HG02759 (cell line): Measurements from ENCODE around the gene FBLN1.
"Not testable (repeated sequence)": the region's sequence is repeated elsewhere in the genome, so short reads cannot be mapped to it uniquely, and the experiment has no call there.

Experiments
- ATAC-seq: cut with Tn5 transposase; IDR thresholded peaks from one replicate; pipeline ENCODE4 v1.9.1; 2021; ENCODE audit warnings: mild to moderate bottlenecking, moderate library complexity; ENCODE audit not compliant: unreplicated experiment

FBLN1 gene

DNA sequence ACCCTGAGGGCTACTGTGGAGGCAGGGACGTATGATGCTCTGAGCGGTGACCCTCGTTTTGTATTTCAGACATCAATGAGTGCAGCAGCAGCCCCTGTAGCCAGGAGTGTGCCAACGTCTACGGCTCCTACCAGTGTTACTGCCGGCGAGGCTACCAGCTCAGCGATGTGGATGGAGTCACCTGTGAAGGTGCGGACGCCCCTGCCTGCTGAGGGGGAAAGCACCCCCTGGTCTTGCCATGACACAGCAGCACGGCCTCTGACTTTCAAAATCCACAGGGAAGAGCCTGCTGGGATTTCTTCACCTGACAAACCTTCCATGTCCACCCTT is 44.3 kb downstream of the FBLN1 start:
- ATAC-seq, result no peak

DNA sequence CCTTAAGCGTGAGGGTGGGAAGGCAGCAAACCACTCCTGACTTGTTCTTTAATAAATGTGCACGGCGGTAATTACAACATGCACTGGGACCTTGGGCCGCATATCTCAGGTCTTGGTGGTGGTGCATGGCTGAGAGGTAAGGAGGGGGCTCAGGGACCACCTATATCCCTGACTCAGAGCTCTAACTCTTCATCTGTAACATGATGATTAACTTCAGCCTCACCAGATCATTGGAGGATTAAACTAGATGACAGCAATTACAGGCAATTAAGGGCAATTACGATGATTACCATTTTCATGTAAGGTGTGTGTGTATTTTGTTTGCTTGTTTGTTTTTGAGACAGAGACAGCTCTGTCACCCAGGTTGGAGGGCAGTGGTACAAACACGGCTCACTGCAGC is 45.0 kb downstream of the FBLN1 start:
- ATAC-seq, result no peak

- ATAC-seq, result no peak
These were observed 45.7 kb downstream of the FBLN1 start for GRCh38 chr22:45548247-45548840.

DNA sequence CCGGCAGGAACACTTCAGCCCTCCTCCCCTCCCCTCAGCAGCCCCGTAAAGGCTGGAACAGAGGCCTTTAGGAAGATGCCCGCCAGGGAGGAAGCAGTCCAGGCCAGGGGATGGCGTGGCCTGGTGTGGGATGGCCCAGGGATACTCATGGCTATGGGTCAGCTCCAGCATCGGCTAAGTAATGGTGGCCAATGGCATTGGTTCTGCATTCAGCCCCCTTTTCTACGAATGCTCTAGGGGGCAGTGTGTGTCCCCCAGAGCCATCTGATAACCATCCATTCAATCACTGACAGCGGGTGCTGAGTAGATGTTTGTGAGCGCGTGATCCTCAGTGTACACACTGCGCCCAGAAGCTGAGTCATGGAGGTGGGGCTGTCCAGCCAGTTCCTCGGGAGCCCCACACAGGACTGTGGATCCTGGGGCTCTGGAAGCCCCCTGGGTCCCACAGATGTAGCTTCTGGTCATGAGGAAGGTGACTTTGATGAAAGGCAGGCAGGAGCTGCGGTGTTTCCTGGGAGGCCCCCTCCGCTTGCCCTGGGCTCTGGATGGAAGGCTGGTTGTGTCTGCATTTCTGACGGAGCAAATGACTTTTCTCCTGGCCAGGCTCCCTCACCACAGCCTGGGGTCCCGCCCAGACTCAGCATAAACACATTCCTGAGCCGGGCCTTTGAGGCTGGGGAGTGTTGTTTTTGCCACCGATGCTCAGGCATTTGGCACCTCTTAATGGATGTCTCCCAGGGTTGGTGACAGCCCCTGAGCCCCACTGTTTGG is 46.5 kb downstream of the FBLN1 start:
- no peak for ATAC-seq

DNA sequence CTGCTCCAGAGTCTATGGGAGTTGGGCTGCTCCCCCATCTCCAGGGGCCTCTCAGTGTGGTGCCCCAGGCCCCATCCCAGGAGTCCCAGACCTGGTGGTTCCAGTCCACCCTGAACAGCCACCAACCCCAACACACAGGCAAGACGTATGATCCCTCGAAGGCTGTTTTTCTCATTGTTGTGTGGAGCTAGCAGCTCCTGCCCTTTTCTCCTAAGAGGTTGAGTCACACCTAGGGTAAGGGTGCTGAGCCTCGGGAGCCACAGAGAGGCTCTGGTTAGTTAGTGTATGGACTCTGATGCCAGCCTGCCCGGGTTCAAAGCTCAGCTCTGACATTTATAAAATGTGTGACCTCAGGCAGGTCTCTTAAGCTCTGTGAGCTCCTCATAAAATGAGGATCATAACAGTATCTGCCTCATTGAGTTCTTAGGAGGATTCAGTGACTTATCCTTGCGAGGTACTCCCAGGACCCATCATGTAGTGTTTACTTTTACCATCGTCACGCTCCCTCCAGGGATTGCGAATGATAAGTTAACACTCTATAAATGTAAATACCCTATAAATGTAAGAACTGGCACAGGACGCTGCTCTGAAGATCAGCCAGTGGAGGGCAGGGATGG is 47.2 kb downstream of the FBLN1 start:
- no peak for ATAC-seq

DNA sequence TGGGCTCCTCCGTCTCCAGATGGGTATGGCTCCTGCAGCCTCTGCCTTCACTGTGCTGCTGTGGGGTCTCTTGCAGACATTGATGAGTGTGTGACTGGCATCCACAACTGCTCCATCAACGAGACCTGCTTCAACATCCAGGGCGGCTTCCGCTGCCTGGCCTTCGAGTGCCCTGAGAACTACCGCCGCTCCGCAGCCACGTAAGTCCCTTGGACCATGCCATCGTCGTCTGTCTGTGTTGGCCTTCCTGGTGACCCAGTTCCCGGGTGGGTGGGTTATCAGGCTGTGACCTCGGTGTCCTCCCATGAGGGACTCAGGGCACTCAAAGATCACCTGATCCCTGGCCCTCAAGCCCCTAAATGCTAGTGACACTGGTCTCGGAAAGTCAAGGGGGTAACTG is 47.7 kb downstream of the FBLN1 start:
- ATAC-seq, result no peak

- ATAC-seq, result no peak
These were observed 48.2 kb downstream of the FBLN1 start for GRCh38 chr22:45550891-45551290.

GRCh38 chr22:45551310-45552016 is 48.8 kb downstream of the FBLN1 start:
- ATAC-seq, result no peak

DNA sequence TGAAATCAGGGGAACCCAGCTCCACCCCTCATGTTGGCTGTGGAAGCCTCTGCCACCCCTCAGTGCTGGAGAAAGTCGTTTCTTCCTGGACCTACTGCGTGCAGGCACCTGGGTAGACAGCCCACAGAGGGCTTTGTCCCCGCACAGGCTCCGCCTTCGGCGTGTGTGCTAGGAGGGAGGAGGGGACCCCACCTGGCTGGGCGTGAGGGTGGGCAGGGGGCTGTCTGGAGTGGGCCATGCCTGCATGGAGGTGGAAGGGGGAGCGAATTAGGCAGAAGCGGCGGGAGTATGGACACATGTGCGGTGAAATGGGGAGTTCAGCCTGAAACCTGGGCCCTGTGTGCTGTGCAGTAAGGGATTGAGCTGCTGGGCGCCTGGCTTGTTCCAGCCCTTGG is 49.3 kb downstream of the FBLN1 start:
- ATAC-seq, result no peak

DNA sequence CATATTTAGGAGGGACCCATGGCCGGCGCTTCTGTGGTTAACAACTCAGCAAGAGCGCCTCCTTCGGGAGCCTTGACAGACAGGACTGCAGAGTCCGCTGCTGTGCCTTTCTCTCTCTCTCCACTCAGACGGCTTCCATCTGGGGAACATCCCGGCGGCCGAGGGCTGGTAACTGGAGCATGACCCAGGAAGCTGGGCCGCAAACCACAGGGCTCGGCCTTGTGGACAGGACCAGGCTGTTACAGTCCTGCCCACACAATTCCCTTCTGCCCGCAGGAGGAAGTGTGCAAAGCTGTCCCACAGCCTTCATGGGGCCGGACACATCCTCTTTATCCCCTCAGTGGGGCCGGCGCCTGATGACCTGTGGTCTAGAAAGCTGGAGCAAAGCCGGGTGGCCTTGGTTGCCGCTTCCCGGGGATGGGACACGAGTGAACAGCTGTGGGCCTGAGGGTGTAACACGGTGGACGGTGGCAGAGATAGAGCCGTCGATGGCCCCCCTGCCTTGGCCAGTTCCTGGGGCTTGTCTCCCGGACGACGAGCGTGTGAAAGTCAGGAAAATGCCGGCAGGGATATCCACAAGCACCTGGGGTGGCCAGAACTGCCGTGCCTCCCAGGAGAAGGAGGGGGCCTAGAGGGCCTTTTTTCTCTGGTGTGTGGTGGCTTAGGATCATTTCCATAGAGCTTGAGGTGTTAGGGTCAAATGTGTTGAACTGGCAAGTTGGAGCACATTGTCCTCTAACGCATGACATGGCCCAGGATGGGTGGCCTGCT is 50.1 kb downstream of the FBLN1 start:
- no peak for ATAC-seq

DNA sequence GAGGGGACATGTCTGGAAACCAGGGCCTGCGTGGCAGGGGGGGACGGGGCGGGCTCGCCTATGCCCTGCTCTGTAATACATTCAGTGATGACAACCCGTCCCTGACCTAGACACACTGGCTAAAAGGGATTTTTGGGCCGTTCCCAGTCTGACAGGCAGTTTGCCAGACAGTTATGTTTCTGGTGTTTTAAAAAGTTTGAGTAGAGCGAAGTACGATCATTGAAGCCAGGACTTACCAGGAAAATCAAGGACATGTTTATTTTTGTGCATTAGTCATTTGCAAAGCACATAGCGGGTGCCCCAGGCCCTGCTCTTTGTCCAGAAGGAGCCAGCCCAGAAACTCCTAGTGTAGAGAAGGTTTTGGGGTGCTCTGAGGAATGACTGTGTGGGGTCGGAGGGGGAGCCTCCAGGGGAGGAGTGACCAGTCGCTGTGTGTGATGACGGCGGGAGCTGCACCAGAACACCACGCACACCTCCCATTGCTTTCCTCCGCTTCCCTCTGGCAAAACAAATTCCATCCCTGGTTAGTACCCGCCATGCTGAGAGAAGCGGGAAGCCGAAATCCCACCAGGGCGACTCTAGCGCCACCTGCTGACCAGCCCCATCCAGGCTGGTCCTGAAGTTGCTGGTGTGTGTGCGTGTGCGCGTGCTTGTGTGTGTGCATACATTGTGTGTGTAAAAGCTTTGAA is 50.8 kb downstream of the FBLN1 start:
- ATAC-seq, result no peak

DNA sequence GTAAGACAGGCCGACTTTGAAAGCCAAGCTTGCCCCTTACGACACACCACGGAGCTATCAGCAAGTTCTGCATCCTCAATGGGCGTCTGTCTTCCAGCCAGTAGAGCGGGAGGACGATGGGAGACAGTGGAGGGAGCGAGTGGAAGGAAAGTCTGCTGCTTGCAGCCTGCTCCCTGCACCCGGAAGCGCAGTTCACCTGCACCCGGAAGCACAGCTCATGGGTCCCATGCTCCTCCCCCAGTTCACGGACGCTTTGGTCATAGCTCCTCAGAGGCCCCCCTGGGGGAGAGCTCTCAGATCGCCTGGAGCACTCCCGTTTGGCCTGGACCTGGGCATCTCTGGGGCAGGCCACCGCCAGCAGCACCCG is 51.3 kb downstream of the FBLN1 start:
- ATAC-seq, result no peak

DNA sequence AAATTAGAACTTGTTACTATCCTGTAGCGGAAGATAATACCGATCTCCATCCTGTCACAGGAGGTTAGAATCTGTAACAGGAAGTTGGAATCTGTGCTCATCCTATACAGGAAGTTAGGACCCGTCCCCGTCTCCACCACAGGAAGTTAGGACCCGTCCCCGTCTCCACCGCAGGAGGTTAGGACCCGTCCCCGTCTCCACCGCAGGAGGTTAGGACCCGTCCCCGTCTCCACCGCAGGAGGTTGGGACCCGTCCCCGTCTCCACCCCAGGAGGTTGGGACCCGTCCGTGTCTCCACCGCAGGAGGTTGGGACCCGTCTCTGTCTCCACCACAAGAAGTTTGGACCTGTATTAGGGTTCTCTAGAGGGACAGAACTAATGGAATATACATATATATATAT is 52.2 kb downstream of the FBLN1 start:
- no peak for ATAC-seq

- not testable (repeated sequence) for ATAC-seq
These were observed 55.2 kb downstream of the FBLN1 start for GRCh38 chr22:45557926-45558325.

- ATAC-seq, result not testable (repeated sequence)
These were observed 57.4 kb downstream of the FBLN1 start for GRCh38 chr22:45560092-45560491.

DNA sequence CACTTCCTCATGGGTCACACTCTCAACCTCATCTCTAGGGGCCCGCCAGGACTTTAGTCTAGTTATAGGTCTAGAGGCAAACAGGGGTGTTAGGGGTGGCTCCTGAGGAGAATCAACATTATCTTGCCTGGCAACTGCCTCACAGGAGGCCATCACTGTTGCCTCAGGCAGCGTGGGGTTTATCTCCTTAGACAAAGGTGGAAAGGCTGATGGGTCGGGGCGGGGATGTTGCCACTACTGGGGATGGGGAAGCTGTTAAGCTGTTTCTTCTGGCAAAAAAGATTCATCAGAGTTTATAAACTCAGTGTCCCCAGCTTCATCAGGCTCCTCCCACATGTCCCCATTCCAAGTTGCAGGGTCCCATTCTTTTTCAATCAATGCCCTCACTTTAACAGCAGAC is 58.1 kb downstream of the FBLN1 start:
- not testable (repeated sequence) for ATAC-seq

DNA sequence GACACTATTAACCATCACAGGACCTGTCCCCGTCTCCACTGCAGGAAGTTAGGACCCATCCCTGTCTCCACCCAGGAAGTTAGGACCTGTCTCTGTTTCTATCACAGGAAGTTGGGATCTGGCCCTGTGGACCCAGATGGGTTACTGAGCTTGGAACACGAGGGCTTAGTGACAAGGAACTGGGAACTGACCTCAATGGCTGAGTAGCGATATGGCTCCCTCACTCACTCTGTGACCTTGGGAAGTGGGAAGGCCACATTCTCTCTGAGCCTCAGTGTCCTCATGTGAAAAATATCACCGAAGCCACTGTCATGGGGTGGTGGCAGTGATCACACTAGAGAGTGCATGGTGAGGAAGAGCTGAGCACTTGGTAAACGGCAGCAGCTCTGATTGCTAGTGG is 59.4 kb downstream of the FBLN1 start:
- no peak for ATAC-seq

- no peak for ATAC-seq
These were observed 60.1 kb downstream of the FBLN1 start for GRCh38 chr22:45562537-45563361.

DNA sequence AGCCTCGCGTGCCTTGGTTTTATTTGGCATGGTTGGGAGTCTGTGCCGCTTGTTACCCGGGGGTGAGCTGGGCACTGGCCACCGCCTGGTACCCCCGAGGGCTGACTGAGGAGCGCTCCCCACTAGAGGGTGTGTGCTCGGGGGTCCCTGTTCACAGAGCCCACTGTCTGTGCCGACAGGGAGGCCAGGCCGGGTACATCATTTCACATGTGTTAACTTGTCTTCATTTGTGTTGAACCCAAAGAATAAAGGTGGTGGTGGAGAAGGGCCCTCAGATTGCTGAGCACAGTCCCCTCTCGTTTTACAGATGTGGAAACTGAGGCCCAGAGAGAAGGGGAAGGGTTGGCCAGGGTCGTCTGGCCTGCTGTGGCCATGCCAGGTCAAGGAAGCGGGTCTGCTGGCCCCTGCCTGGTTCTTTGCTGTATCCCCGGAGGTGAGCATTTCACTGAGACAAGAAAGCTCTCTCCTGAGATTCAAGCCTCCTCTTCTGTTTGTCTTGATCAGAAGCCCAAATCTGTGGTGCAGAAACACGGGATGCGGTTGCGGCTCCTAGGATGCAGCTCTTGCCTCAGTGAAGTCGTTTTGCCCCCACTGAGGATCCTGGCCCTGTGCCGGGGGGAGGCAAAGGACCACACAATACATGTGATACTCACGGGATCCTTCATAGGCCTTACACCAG is 60.8 kb downstream of the FBLN1 start:
- ATAC-seq, result no peak
